AG09309 (cell line): ENCODE results near the gene DLG2.

Experiments used
- DNase-seq: peaks from one replicate; pipeline ENCODE4 v3.0.0-alpha.2; 2010; ENCODE audit warnings: low read depth
- H3K4me3 ChIP-seq: 2 replicates; pipeline ENCODE4 v1.5.1; 2011; ENCODE audit warnings: mild to moderate bottlenecking, low read depth, low read length, moderate library complexity; ENCODE audit not compliant: control insufficient read depth
- TF ChIP-seq, protein P1 (sequence below): IDR thresholded peaks from 2 replicates; pipeline ENCODE4 v1.5.1; 2011; ENCODE audit warnings: mild to moderate bottlenecking, low read depth, low read length, inconsistent platforms; ENCODE audit not compliant: insufficient read depth, control insufficient read depth; ENCODE audit errors: missing control alignments

The DLG2 gene

DNA sequence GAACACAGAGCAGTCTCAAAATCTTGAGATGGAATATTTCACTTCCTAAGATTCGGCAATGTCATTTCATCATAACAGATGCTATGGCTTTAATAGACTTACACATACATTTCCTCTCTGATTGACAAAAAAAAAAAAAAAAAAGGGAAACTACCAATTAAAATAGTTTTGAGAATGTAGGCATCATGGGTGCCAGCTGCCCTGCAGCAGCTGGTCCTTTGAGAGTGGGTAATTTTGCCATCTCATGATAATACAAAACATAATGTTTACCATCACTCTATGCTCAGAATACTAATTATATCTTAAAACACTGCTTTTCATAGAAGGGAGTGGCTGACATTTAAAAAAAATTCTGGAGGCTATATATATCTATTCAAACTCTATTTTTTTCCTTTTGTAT lies 1565.4 kb downstream of the DLG2 start:
- DNase-seq, result no peak
- TF ChIP-seq, protein P1, sequence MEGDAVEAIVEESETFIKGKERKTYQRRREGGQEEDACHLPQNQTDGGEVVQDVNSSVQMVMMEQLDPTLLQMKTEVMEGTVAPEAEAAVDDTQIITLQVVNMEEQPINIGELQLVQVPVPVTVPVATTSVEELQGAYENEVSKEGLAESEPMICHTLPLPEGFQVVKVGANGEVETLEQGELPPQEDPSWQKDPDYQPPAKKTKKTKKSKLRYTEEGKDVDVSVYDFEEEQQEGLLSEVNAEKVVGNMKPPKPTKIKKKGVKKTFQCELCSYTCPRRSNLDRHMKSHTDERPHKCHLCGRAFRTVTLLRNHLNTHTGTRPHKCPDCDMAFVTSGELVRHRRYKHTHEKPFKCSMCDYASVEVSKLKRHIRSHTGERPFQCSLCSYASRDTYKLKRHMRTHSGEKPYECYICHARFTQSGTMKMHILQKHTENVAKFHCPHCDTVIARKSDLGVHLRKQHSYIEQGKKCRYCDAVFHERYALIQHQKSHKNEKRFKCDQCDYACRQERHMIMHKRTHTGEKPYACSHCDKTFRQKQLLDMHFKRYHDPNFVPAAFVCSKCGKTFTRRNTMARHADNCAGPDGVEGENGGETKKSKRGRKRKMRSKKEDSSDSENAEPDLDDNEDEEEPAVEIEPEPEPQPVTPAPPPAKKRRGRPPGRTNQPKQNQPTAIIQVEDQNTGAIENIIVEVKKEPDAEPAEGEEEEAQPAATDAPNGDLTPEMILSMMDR, result no peak

DNA sequence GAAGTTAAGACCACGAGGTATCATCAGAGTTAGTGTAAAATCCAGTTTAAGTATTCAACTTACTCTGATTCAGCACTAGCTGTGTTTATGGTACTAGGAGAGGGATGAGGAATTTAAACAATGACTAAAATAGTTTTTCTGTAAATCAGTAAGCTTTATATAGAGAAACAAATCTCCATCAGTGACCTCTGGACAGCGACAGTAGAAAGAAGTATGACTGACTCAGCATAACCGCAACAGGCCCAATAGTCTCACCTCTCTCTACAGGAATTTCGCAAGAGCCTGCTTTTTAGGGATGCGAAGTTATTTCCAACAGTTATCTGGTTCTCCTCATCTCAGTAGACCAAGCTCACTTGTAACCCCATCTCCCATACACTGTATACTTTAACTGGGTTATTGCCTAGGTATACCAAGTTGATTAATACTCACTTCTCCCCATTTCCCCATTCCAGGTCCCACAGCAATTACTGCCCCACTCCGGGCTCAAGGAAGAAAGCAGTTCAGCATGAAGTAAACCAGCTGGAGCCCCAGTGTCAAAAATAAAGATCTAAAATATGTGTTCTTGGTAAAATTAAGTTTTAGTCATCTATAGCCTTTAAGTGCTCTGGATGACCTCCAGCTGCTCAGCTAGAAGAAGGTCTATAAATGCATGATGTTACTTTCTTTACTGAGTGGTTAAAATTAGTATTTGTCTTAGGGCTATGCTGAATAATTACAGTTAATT lies 1570.3 kb downstream of the DLG2 start:
- no peak for DNase-seq
- no peak overlapping the region for H3K4me3 ChIP-seq
- TF ChIP-seq, protein P1, result no peak

More for the DNA sequence above, 1565.4 kb downstream of the DLG2 start:
- H3K4me3 ChIP-seq, result no peak overlapping the region

DNA sequence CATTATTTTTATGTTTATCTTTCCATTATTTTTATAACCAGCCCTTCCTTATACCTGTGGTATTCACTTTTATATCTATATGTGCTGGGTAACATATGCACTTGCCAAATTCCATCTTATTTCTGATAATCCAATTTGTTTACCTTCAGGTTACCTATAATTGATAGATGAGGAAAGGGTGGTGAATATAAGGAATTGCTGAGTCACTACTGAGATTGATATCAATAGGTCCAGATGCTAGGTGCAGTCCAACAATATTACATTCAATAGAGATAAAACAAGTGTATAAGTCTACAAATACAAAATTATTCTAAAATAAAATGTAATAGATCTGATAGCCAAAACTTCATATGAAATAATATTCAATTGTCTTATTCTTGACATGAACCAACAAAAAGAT lies 1582.0 kb downstream of the DLG2 start:
- DNase-seq, result no peak
- H3K4me3 ChIP-seq, result no peak overlapping the region
- TF ChIP-seq, protein P1, result no peak

DNA sequence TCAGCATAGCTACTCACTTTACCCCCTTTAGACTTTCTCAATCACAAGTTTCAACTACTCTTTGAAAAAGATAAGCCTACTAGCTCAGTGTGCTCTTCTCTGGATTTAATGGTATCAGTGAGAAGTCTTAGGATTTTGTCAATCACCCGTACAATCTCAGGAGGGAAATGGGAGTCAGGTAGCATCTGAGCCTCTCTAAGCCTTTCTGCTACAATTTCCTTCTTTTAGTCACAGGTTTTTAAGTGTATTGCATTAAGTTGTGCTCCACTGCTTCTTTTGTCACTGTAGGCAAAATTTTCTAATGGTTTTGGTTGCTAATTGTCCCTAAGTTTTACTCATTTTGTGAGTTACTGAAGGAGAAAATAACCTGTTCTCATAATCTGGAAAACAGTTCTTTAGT lies 1582.4 kb downstream of the DLG2 start:
- no peak overlapping the region for H3K4me3 ChIP-seq
- TF ChIP-seq, protein P1, result no peak
- no peak for DNase-seq

DNA sequence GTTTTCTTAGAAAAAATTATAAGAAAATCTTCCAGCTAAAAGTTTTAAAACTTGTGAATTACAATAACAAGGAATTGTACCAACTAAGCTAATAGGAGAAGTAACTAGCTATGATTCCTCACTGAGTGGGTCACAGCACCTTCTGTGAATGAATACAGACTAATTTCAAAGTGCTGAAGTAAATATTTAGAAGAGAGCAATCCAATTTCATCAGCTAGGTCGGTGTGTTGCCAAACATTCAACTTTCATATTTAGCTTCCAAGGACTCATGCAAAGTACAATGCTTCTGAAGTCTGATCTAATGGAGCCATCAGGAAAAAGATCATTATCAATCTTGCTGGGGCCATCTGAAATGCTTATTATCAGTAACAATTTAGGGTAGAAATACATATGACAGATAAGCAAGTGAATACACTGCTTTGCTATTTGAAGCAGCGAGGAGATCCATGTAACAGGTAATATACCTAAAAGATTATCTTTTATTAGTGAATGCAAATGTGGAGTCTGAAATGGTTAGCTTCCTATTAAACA lies 1590.4 kb downstream of the DLG2 start:
- no peak for DNase-seq
- TF ChIP-seq, protein P1, result no peak
- H3K4me3 ChIP-seq, result no peak overlapping the region

DNA sequence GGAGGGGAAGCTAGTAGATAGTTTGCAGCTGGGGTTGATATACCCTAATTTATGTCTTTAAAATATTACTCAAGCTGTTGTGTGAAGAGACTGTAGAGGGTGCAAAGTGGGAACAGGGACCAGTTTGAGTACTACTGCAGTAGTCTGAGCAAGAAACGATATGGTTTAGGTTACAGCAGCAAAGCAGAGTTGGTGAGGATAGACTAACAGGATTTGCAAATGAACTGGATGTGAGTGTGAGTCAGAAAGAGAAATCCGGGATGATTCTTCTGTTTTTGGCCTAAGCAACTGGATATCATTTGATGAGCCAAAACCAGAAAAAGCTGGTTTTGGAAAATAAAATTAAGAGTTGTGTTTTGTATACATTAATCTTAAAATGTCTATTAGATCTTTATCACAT lies 1591.5 kb downstream of the DLG2 start:
- TF ChIP-seq, protein P1, result no peak
- no peak for DNase-seq
- no peak overlapping the region for H3K4me3 ChIP-seq

DNA sequence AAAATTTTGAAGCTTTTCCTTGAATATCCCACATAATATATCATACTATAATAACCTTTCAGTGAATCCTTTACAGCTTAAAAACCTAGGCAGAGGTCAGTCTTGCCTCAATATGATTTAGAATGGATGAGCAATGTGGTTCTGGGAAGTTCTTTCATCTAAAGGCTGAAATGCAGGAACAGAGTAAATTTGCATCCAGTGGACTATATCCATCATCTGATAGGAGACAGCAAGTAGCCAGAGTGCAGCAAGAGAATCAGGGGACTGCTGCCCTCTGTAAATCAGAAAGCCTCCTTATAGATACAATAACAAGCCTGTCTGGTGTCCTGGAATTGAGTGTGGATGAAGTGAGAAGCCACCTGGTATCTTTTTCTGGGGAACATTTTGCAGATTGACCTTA lies 1592.7 kb downstream of the DLG2 start:
- no peak overlapping the region for H3K4me3 ChIP-seq
- TF ChIP-seq, protein P1, result no peak
- DNase-seq, result no peak
